Stomach (tissue), 4 donors: ENCODE measurements around the gene SORCS2.

Experiments used
- POLR2AphosphoS5 ChIP-seq, 3 donors: sonication (generic); formaldehyde crosslinking; IDR thresholded peaks; one replicate each; pipeline ENCODE4 v1.6.1; 2016; ENCODE audit warnings: antibody characterized with exemption in 3 of 3
- TF ChIP-seq, protein P1 (sequence below), 7 experiments: fragments of 450-650 bp in 4 of 7; fragments of 200-600 bp in 3 of 7; sonication (generic) in 3 of 7; IDR thresholded peaks; one replicate each; pipeline ENCODE4 v1.5.1; 2016 to 2019; ENCODE audit warnings: antibody characterized with exemption in 7 of 7, control low read depth in 2 of 7, mild to moderate bottlenecking in 1 of 7

DNA sequence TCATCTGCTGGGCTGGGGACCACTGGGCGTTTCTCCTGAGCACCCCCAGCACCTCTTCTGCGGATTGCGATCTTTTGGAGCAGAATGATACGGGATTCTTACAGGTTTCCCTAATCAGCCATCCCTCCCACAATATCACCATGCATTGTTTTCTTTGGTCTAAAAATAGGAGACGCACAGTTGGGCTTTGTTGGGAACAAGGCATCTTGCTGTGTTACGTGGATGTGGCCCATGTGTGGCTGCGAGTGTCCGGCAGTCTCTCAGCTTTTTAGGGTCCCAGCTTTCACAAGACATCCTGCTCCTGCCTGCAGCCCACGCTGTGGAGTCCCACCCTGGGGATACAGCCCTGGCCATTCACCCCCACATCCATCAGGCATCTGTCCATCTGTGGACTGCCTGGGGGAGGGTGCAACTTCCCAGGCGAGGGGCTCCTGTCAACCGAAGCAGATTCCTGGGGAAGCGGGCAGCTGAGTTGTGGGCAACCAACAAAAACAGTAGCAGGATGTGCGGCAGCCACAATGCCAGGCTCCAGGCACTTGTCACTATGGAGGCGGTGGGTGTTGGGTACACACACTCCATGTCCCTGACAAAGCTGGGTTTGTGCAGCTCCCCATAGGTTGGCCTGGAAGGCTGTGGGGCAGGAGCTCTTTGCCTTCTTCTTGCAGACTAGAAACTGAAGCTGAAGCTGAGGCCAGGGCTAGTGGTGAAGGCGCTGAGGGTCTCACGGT lies 427.9 kb downstream of the SORCS2 start:
- TF ChIP-seq, protein P1, sequence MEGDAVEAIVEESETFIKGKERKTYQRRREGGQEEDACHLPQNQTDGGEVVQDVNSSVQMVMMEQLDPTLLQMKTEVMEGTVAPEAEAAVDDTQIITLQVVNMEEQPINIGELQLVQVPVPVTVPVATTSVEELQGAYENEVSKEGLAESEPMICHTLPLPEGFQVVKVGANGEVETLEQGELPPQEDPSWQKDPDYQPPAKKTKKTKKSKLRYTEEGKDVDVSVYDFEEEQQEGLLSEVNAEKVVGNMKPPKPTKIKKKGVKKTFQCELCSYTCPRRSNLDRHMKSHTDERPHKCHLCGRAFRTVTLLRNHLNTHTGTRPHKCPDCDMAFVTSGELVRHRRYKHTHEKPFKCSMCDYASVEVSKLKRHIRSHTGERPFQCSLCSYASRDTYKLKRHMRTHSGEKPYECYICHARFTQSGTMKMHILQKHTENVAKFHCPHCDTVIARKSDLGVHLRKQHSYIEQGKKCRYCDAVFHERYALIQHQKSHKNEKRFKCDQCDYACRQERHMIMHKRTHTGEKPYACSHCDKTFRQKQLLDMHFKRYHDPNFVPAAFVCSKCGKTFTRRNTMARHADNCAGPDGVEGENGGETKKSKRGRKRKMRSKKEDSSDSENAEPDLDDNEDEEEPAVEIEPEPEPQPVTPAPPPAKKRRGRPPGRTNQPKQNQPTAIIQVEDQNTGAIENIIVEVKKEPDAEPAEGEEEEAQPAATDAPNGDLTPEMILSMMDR (IDR thresholded peaks at IDR 0.05): no peak
- TF ChIP-seq POLR2AphosphoS5 (IDR thresholded peaks at IDR 0.05): no peak
